ENCODE measurements around the gene PCGF3.
"Not testable (repeated sequence)": the region's sequence is repeated elsewhere in the genome, so short reads cannot be mapped to it uniquely, and the experiment has no call there.

PCGF3 gene

DNA sequence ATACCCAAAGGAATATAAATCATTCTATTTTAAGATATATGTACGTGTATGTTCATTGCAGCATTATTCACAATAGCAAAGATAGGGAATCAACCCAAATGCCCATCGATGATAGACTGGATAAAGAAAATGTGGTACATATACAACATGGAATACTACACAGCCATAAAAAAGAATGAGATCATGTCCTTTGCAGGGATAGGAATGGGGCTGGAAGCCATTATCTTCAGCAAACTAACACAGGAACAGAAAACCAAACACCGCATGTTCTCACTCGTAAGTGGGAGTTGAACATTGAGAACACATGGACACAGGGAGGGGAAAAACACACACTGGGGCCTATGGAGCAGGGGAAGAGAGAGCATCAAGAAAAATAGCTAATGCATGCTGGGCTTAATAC is 101.3 kb downstream of the PCGF3 start:
- not testable (repeated sequence) for DNase-seq

DNA sequence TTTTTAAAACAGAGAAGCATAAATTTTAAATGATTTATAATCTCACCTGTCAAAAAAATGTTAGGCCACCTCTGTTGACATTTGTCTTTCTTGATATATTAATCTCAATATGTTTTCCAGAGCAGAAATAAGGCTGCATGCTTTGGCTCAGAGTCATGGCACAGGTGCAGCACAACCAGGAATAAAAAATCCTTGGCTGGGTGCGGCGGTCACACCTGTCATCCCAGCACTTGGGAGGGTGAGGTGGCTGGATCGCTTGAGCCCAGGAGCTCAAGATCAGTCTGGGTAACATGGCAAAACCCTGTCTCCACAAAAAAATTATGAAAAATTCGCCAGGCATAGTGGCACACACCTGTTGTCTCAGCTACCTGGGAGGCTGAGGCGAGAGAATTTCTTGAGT is 102.2 kb downstream of the PCGF3 start:
- no peak for DNase-seq

- DNase-seq, result no peak
These were observed 103.4 kb downstream of the PCGF3 start for GRCh38 chr4:808860-809570.

- DNase-seq, result no peak
These were observed 108.3 kb downstream of the PCGF3 start for GRCh38 chr4:813900-814299.

- DNase-seq, result no peak
These were observed 108.7 kb downstream of the PCGF3 start for GRCh38 chr4:814312-814850.

DNA sequence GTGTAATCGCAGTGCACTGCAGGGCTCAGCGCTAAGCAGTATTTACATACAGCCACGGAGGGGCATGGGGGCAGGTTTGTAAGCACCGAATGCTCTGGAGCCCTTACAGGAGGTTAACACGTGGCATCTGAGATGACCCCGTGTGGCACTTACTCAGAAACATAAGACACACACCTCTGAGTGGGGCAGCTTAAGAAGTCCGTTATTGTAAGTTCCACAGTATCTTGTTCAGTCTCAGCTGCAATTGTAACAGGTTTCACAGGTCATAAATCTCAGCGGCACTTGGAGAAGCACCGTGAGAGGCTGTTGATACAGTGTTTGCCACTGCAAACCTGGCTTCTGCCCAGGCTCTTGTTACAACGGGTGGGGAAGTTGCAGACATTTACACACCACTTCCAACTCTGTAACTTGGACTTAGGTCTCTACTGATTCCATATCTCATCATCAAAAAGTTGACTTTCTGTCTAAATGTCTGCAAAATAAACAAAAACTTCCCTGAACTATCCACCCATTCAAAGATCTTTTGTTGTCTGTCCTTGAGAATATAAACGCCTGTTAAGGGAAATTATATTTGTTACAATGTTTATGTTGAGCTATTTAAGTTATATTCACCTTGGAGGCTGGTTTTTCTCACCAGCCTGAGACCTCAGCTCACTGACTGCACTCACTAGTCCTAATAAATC is 110.0 kb downstream of the PCGF3 start:
- no peak for DNase-seq

- no peak for DNase-seq
These were observed 112.7 kb downstream of the PCGF3 start for GRCh38 chr4:818106-818921.

DNA sequence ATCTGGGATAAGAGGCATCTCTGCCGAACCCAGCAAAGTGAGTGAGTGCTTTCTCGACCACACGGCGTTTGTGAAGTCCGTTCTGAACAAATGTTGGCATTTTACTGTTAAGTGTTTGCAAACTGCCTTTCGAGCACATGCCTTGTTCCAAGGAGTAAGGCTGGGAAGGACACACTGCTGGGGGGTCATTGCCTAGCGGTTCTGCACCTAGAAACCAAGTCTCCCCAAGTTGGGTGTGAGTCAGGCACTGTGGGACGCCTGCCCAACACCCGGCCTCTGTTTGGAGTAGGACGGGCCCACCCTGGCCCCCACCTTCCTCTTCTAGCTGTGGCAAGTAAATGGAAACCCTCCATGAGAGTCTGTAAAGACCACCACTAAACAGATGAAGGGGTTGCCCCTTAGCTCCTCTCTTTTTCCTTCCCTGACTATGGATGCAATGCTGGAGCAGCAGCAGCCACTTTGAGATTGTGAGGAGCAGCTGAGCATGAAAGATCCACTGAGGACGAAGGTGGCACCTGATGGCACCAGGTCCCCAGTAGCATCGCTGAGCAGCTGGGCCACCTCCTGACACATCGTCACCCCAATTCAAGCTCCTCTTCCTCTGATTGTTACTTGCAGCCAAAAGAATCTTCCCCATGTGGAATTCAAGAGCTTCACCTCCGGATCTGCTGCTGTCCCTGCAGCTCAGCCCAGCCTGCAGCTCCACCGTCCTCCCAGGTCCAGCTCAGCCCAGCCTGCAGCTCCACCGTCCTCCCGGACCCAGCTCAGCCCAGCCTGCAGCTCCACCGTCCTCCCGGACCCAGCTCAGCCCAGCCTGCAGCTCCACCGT is 114.0 kb downstream of the PCGF3 start:
- no peak for DNase-seq
